C1 segment of cervical spinal cord (tissue), 14 donors: ENCODE data around the gene RHBDL1.

Source experiments
- DNase-seq, 14 donors: peaks; one replicate each; lab custom pipeline; 2025; lab: John Stamatoyannopoulos, UW

RHBDL1 gene

DNA sequence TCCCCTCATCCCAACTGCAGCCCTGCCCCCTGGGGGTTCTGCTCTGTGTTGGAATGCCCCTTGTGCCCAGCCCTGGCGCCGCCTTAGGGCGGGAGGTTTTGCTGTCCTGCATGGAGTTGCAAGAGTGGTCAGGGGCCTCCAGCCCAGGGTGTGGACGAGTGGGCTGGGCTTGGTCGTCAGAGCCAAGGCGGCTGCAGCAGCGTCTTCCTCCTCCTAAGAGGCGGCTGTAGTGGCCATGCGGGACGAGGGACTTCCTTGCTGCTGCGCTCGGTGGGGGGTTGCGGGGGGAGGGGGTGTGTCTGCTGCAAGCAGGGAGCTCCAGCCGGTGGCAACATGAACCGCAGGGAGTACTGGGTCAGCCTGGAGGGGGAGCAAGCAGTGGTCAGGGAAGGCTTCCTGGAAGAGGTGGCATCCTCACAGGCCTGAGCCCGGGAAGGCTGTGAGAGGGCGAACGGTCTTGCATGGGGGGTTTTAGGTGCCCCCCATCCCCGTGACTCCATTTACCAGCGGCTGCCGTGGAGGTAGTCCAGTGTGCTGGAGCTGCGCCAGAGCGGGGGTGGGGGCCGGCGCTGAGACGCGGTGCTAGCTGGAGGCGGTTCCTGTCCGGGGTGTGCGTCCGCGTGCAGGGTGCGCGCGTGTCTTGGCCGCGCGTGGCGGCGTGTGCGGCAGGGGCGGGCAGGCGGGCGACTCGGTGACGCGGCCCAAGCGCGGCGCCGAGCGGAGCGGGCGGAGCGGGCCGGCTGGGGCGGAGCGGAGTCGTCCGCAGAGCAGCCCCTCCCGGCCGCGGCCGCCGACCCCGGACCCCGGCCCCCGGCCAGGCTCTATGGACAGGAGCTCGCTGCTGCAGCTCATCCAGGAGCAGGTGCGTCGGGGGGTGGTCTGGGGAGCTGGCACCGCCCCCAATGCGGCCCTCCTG lies at the start of gene RHBDL1:
TSS of gene RHBDL1 (plus strand) at position 704 of the 916 bp plus-strand sequence. CDS start at position 824, 120 bp downstream.
- peak in 5 of 14 donors; percentile 11 to 39 (median 32) for DNase-seq

DNA sequence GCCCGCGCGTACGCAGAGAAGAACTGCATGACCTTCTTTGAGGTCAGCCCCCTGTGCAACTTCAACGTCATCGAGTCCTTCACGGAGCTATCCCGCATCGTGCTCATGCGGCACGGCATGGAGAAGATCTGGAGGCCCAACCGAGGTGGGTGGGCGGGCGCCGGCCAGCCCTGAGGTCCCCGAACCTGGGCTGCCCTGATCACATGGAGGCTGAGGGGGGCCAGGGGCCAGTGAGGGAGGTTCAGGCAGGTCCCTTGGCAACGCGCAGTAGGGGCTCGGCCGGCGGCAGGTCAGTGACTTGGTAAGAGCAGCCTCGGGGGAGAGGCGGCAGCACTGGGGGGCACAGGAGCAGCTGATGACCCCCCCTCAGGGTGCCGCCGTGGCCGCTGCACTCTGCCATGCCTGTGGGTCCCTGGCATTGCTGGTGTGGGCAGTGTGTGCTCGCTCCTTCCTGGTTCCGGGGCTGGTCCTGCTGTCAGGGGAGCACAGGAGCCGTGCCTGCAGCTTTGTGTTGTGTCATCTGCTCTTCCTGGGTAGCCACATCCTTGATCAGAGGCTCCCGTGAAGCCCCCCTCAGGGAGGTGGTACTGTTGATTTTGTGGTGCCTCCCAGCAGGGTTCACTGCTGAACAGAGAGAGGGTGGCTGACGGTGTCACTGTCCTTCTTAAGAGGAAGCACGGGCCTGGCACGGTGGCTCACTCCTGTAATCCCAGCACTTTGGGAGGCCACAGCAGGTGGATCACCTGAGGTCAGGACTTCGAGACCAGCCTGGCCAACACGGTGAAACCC lies 49.3 kb upstream of the RHBDL1 start:
- DNase-seq, result no peak

DNA sequence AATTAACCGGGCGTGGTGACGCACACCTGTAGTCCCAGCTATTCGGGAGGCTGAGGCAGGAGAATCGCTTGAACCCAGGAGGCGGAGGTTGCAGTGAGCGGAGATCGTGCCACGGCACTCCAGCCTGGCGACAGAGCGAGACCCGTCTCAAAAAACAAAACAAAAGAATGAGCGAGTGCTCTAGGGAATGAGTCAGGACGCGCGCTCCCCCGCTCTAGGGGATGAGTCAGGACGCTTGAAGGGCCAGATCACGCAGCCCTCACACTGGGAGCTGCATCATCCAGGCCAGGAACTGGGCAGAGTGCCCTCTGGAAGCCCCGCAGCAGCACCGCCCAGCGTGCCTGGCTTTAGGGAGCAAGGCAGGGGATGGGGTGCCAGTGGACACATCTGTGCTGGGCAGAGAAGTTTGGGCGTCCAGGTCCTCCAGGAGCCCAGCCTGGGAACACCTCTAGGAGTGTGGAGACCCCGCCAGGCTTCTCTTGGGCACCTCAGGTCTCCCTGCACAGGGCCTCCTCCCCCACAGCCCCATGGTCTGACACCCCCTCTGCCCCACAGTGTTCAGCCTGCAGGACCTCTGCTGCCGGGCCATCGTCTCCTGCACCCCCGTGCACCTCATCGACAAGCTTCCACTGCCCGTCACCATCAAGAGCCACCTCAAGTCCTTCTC lies 48.6 kb upstream of the RHBDL1 start:
- peak in 2 of 14 donors; percentile 2 to 59 for DNase-seq

DNA sequence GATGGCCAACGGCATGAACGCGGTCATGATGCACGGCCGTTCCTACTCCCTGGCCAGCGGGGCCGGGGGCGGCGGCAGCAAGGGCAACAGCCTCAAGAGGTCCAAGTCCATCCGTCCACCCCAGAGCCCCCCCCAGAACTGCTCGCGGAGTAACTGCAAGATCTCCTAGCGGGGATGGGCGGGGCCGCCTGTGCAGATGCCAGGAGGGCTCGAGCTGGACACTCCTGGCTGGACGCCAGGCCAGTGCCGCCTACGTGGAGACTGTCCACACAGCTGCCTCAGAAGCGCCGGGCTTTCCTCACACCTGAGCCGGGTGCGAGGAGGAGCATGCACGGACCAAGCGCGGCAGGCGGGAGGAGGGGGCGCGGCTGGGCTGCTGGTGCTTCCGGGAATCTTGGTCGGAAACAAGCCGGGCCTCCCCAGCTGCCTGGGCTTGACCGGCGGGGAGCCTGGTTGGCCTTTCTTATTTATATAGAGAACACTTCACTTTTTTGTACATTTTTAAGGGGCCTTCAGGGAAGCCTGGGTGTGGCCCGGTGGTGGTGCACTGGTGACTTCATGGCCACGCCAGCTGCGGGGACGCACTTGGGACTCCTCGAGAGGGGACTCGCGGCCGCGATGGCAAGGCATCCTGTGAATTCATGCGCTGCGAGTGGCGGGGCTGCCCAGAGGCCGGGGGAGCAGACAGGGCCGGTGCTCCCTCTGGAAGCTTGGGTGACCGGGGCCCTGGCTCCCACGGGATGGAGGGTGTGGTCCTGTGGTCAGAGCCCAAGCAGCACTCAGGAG lies 47.8 kb upstream of the RHBDL1 start:
- DNase-seq, result no peak

DNA sequence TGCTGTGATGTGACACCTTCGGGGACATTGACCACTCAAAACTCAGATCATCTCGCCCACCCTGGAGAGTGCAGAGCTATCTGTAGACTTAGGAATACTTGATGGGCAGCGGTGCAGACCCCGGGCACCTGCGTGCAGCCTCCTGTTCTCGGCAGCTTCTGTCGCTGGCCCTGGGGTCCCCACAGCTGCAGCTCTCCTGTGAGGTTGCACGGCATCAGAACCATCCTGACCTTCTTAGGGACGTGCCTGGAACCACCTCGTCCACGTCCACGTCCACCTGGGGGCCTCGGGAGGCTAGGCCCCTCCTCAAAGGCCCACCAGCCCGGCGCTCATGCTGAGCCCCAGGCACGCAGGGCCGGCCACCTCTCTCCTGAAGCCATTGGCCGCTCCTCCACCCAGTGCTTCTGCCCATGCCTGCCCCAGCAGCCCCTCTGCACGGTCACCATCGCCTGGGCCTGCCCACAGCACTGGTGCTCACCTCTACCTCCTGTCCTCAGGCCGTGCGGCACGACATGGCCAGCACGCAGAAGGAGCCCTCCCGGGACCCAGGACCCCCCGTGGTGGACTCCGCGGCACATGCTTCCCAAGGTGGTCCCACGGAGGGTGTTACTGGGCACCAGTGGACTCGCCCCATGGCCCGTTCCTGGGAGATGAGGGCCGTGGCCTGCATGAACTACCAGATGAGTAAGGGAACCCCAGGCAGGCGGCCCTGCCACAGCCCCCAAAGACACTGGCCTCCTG lies 47.0 kb upstream of the RHBDL1 start:
- no peak for DNase-seq

DNA sequence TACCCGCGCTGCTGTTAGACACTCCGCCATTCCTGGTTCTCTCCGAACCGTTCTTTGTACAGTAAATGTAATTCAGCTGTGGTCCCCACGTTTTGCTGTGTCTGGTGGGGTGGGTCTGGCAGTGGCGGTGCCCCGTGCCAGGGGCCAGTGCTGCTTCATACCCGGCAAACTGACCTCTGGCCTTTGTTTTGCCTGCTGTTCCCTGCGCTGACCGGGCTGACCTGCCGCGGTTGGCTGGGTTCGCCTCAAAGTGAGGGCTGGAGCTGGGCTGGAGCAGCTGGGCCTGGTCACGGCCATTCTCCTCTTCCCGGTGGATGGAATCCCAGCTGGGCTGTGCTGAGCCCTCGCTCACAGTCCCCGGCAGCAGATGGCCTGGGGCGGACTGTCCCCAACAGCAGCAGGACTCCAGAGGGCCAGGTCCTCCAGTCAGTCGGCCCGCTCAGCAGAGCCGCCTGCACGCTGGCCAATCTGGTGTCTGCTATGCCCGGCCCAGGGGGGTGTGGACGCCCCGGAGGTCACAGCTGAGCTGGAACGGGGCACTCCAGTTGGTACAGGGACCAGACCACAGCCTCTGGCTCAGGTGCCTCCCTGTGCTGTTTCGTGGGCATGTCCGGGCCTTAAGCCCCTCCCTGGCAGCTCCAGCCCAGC lies 46.2 kb upstream of the RHBDL1 start:
- DNase-seq, result peak in 1 of 14 donors; percentile 66

DNA sequence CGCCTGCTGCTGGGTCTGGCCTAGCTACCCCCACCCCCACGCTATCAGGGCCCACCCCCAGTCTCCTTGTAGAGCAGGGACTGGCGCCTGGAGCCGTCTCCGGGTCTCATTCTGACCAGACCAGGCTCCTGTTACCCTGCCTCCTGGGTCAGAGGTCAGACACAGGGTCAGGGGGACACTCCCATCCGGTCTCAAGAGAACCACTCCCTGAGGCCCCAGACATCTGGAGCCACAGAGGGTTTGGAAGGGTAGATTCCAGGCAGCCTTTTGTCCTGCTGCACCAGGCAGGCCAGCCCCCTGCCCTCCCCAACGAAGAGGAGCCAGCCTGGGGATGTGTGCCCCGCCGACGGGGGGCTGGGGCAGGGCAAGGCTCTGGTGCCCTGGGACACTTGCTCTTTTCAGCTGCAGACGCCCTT lies 45.6 kb upstream of the RHBDL1 start:
- no peak for DNase-seq

DNA sequence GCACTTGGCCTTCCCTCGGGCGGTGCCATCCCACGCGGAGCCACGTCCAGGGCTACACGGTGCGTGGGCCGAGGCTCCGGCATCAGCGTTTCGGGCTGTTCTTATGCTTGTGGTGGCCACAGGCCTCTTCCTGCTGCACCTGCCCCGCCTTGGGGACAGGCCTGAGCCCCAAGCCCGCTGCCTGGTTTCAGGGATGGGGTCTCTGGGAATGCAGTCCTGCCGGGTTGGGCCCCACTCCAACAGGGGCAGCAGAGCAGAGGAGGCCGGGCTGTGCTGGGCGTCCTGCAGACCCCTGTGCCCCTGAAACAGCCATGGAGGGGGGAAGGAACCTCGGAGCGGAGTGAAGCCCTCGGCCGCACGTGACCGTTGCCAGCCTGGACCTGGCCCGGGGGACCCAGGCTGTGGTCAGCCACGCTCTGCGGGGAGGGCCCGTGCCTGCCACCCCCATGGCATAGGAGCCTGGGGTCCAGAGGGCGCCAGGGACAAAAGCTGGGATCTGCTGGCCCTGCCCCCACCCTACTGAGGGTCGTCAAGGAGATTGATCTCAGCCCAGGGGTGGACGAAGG lies 45.1 kb upstream of the RHBDL1 start:
- DNase-seq, result no peak

DNA sequence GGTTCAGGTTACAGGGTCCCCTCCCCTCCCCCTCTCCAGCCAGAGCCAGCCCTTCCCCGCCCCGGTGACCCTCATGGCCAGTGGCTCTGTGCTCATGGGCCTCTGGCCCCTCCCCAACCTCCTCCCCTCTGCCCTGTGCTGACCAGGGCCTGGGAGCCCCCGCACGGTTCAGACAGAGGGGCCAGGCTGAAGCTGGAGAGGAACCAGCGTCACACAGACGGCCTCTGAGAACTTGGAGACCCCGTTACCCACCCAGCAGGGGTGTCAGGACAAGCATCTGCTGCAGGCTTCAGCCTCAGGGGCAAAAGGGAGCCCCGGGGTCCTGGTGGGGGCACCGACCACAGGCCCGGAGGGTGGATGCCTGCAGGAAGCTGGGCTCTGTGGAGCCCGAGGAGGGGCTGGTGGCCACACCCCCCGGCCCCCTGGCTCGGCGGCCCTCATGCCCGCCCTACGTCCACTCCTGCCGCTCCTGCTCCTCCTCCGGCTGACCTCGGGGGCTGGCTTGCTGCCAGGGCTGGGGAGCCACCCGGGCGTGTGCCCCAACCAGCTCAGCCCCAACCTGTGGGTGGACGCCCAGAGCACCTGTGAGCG lies 44.6 kb upstream of the RHBDL1 start, which contains the start of gene WFIKKN1:
TSS of gene WFIKKN1 (plus strand) at position 171 of the 591 bp plus-strand sequence. CDS start at position 440, 269 bp downstream.
- no peak for DNase-seq

DNA sequence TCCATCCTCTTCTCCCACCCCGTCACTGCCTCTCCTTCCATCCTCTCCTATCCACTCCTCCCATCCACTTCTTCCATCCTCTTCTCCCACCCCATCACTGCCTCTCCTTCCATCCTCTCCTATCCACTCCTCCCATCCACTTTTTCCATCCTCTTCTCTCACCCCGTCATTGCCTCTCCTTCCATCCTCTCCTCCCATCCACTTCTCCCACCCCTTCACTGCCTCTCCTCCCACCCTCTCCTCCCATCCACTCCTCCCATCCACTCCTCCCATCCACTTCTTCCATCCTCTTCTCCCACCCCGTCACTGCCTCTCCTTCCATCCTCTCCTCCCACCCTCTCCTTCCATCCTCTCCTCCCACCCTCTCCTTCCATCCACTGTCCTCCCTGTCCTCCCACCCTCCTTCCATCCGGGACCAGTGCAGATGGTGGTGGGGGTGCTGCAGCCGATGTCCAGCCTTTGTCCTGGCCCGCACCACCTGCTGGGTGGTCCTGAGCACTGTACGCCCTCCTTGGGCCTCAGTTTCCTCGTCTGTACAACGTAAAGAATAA lies 43.6 kb upstream of the RHBDL1 start:
- DNase-seq, result no peak

DNA sequence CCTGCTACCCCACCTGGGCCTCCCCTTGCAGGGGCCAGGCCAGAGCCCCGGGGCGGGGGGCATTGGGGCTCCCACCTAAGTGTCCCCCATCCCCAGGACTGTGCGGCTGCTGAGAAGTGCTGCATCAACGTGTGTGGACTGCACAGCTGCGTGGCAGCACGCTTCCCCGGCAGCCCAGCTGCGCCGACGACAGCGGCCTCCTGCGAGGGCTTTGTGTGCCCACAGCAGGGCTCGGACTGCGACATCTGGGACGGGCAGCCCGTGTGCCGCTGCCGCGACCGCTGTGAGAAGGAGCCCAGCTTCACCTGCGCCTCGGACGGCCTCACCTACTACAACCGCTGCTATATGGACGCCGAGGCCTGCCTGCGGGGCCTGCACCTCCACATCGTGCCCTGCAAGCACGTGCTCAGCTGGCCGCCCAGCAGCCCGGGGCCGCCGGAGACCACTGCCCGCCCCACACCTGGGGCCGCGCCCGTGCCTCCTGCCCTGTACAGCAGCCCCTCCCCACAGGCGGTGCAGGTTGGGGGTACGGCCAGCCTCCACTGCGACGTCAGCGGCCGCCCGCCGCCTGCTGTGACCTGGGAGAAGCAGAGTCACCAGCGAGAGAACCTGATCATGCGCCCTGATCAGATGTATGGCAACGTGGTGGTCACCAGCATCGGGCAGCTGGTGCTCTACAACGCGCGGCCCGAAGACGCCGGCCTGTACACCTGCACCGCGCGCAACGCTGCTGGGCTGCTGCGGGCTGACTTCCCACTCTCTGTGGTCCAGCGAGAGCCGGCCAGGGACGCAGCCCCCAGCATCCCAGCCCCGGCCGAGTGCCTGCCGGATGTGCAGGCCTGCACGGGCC lies 42.8 kb upstream of the RHBDL1 start:
- no peak for DNase-seq

DNA sequence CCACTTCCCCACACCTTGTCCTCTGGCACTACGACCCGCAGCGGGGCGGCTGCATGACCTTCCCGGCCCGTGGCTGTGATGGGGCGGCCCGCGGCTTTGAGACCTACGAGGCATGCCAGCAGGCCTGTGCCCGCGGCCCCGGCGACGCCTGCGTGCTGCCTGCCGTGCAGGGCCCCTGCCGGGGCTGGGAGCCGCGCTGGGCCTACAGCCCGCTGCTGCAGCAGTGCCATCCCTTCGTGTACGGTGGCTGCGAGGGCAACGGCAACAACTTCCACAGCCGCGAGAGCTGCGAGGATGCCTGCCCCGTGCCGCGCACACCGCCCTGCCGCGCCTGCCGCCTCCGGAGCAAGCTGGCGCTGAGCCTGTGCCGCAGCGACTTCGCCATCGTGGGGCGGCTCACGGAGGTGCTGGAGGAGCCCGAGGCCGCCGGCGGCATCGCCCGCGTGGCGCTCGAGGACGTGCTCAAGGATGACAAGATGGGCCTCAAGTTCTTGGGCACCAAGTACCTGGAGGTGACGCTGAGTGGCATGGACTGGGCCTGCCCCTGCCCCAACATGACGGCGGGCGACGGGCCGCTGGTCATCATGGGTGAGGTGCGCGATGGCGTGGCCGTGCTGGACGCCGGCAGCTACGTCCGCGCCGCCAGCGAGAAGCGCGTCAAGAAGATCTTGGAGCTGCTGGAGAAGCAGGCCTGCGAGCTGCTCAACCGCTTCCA lies 42.0 kb upstream of the RHBDL1 start:
- DNase-seq, result no peak

DNA sequence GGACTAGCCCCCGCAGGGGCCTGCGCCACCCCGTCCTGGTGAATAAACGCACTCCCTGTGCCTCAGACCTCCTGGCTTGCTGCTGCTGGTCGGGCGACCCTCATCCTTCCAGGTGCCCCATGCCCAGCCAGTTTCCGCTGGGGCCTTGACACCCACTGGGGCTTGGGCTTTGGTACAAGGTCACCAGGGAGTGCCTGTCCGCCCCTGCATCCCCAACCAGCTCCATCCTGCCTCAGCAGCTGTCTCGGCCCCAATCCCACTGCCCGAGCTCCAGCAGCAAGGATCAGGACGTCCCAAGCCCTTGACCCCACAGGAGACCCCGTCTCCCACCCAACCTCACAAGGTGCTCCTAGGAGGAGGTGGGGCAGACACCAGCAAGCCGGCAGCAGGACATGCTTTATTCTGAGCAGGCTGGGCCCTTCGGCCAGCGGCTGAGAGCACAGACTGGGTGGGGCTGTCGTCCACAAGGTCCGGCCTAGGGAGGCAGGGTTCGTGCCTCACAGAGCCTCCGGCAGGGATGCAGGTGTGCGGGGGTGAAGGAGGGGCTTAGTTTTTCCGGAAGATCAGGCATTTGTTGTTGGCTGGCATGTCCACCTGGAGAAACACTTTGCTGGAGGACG lies 41.3 kb upstream of the RHBDL1 start:
- no peak for DNase-seq

DNA sequence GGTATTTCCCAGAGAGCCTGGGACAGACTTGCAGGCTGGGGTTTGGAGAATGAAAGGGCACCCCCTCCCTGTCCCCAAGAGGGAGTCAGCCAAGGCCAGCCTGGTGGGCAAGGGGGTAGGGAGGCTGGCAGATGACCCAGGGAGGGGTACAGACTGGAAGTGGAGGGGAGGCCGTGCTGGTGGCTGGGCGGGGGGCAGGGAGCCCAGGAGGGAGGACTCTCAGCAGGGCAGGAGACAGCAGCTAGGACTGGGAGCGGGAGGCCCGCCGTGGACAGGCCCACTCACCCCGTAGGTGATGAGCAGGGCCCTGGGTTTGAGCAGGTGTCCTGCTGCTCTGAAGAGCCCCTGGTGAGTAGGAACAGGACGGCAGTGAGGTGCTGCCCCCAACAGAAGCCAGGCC lies 40.5 kb upstream of the RHBDL1 start:
- DNase-seq, result no peak

DNA sequence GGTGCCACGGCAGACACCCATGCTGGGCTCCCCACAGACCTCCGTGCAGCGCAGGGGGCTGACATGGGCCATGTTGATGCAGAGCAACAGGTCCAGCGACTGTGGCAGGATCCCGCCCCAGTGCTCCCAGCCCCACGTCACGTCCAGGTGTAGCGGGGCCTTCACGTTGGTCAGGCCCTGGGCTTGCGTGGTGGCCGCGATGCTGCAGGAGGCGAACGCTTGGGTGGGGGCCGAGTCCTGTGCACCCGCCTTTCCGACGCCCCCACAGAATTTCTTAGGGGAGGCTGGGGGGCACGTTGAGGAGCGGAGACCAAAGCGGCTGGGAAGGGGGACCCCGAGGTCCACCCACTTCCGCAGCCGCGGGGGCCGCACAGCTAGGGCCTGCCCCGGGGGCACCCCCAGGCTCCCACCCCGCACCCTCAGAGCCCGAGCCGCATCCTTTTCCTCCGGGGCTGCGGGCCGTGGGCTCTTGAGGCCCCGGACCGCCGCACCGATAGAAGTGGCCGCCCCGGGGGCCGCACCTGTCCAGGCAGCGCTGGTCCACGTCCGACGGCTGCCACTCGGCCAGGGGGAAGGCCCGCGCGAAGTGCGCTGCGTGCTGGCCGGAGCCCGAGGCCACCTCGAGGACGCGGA lies 39.8 kb upstream of the RHBDL1 start:
- DNase-seq, result no peak
